ENCODE measurements around the gene NFKBIB. TPM values are rescaled to one million over a fixed set of nuclear protein-coding genes. Genes with fewer than 3 reads are reported as not detected.

The NFKBIB gene
- total and polyA plus RNA-seq, 2 of the 13 experiments (the other 11 are each of a cell fraction or from before 2014, with no cell fraction given): 8.6 to 14.9 TPM

- TF ChIP-seq GLMP (CRISPR knock-in tag; IDR thresholded peaks at IDR 0.05; ENCODE audit: borderline replicate concordance): no peak
- TF ChIP-seq KAT7 (CRISPR knock-in tag; IDR thresholded peaks at IDR 0.05; ENCODE audit: borderline replicate concordance): no peak
- no peak for TF ChIP-seq MTERF4 (CRISPR knock-in tag; IDR thresholded peaks at IDR 0.05)
- no peak for TF ChIP-seq ELK4 (CRISPR knock-in tag; IDR thresholded peaks at IDR 0.05; ENCODE audit: borderline replicate concordance)
- TF ChIP-seq GATAD2A (CRISPR knock-in tag; IDR thresholded peaks at IDR 0.05): peak; percentile 27; the same call in 1 of the 2 replicates
- no peak for TF ChIP-seq RFXANK (CRISPR knock-in tag; IDR thresholded peaks at IDR 0.05)
- TF ChIP-seq PPARG (CRISPR knock-in tag; conservative IDR thresholded peaks at IDR 0.05): 0 out of 2 replicates have a peak, but pooled peaks have one; percentile 16
- TF ChIP-seq ZNF772 (CRISPR knock-in tag; IDR thresholded peaks at IDR 0.05): no peak
- no peak for TF ChIP-seq ZNF530 (CRISPR knock-in tag; IDR thresholded peaks at IDR 0.05; ENCODE audit: low read depth)
- 0 out of 2 replicates have a peak, but pooled peaks have one; percentile 9 for TF ChIP-seq ELF3 (CRISPR knock-in tag; IDR thresholded peaks at IDR 0.05)
- TF ChIP-seq GATAD1 (CRISPR knock-in tag; IDR thresholded peaks at IDR 0.05): 0 out of 2 replicates have a peak, but pooled peaks have one; percentile 23
- peak; percentile 94 for TF ChIP-seq ZNF263 (CRISPR knock-in tag; IDR thresholded peaks at IDR 0.05)
- TF ChIP-seq HMG20A (CRISPR knock-in tag; IDR thresholded peaks at IDR 0.05; ENCODE audit: borderline replicate concordance): no peak
- peak; percentile 33; the same call in 1 of the 2 replicates for TF ChIP-seq POLR2AphosphoS5 (IDR thresholded peaks at IDR 0.05; ENCODE audit: low read depth, low read length)
- TF ChIP-seq ZNF770 (CRISPR knock-in tag; IDR thresholded peaks at IDR 0.05): peak; percentile 66; the same call in 1 of the 2 replicates
- no peak for TF ChIP-seq HES4 (CRISPR knock-in tag; IDR thresholded peaks at IDR 0.05; ENCODE audit: borderline replicate concordance)
- no peak for TF ChIP-seq BRCA1 (CRISPR knock-in tag; IDR thresholded peaks at IDR 0.05)
These were observed 52.8 kb downstream of the NFKBIB start (continued) for GRCh38 chr19:38952395-38953165.
